Amniotic stem cell (primary cell): Measurements from ENCODE around the gene EFCAB6.

Source experiments
- DNase-seq: peaks from one replicate; lab custom pipeline; 2025; lab: John Stamatoyannopoulos, UW

EFCAB6 gene

DNA sequence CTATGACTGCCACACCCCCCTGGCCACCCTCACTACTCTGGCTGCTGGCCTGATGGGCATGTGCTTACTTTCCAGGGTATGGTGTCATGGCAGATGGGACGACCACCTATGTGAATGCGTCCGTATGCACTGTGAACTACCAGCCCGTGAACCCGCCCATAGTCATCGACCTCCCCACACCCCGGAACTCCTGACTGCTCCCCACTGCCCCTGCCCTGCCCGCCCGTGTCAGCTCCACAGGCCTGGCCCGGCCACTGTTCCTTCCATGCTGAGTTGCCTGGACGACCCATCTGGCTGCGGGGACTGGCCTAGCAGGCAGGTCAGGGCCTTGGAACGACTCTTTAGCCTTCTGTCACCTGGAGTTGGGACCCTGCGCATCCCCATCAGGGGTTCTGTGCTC, 306.7 kb downstream of the EFCAB6 start:
- no peak for DNase-seq

- no peak for DNase-seq
Observed at GRCh38 chr22:43504666-43505261, 307.3 kb downstream of the EFCAB6 start.

DNA sequence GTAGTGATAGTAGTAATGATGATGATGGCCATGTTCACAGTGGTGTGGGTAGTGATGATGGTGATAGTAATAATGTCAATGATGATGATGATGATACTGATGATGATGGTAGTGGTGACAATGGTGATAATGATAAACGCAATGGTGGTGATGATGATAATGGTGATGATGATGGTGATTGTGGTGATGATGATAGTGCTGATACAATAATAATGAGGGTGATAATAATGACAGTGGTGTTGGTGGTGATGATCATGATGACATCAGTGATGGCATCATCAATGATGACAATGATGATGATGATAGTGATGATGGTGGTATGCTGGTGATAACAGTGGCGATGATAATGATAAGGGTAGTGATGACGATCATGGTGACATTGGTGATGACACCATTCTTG, 308.0 kb downstream of the EFCAB6 start:
- DNase-seq: no peak

- DNase-seq: no peak
Observed at GRCh38 chr22:43502306-43502874, 309.7 kb downstream of the EFCAB6 start.

GRCh38 chr22:43501878-43502277, 310.2 kb downstream of the EFCAB6 start:
- no peak for DNase-seq

- DNase-seq: no peak
Observed at GRCh38 chr22:43500792-43501785, 311.0 kb downstream of the EFCAB6 start.

DNA sequence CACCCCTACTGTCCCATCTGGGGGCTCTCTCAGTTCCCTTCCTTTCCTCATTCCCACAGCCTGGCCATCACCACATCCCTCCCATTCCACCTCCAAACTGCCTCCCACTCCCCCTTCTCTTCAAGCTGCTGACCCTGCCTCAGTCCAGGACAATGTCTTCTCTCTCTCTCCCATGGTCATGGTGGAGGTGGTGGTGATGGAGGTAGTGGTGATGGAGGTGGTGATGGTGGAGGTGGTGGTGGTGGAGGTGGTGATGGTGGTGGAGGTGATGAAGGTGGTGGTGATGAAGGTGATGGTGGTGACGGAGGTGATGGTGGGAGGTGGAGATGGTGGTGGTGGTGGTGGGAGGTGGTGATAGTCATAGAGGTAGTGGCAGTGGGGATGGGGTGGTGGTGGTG, 313.2 kb downstream of the EFCAB6 start:
- DNase-seq: no peak

GRCh38 chr22:43497956-43498855, 313.9 kb downstream of the EFCAB6 start:
- DNase-seq: no peak

DNA sequence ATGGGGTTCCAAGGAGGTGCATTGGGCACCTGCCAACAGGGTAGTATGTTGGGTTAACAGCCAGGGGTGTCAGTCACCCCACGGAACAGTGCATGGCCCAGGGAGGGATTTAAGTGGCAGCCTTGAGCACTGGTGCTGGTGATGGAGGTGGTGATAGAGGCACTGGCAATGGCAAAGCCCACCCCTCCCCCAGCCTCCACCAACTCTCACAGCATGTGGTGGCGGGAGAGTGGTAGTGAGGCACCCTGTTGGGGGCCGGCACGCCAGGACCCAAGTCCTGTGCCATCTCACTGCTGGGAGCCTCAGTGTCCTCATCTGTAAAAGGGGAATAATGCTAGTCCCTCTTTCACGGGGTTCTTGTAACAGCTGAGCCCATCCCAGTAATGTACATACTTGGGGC, 318.8 kb downstream of the EFCAB6 start:
- no peak for DNase-seq

DNA sequence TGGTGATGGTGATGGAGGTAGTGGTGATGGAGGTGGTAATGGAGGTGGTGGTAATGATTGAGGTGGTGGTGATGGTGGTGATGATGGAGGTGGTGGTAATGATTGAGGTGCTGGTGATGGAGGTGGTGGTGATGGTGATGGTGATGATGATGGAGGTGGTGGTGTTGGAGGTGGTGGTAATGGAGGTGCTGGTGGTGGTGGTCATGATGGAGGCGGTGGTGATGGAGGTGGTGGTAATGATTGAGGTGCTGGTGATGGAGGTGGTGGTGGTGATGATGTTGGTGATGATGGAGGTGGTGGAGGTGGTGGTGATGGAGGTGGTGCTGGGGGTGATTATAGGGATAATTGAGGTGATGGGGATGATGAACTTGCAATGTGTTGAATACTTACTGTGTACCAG, 320.4 kb downstream of the EFCAB6 start:
- DNase-seq: no peak

DNA sequence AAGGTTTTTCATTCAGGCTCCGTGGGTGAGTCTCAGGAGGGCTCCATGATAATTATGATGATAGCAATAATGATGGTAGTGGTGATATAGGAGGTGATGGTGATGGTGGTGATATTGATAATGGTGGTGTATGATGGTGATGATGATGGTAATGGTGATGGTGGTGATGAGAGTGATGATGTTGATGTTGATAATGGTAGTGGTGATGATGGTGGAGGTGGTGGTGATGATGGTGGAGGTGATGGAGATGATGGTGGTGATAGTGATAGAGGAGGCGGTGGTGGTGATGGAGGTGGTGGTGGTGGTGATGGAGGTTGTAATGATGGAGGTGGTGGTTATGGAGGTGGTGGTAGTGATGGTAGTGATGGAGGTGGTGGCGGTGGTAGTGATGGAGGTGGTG, 320.9 kb downstream of the EFCAB6 start:
- no peak for DNase-seq

GRCh38 chr22:43490311-43490710, 321.8 kb downstream of the EFCAB6 start:
- no peak for DNase-seq

DNA sequence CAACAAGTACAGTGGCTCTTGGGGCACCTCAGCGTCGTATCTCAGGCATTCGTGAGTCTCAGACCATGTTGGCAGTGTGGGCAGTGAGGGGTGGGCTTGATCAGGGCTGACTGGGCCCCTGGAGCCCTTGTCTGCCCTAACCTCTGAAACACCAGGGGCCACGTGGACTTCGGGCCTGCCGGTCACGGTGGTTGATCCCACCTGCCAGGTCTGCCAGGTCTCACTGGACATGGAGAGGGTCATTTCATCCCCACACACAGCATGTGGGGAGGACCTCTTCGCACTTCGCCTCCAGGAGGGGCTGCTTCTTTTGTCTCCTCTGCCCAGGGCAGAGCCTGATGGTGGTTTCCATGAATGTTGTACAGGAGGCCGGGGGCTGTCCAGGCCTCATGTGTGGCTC, 323.2 kb downstream of the EFCAB6 start:
- no peak for DNase-seq

- DNase-seq: no peak
Observed at GRCh38 chr22:43488031-43488866, 323.9 kb downstream of the EFCAB6 start.

- no peak for DNase-seq
Observed at GRCh38 chr22:43487311-43488030, 324.6 kb downstream of the EFCAB6 start.

- no peak for DNase-seq
Observed at GRCh38 chr22:43485502-43486089, 326.5 kb downstream of the EFCAB6 start.

- DNase-seq: no peak
Observed at GRCh38 chr22:43484227-43484626, 327.9 kb downstream of the EFCAB6 start.

DNA sequence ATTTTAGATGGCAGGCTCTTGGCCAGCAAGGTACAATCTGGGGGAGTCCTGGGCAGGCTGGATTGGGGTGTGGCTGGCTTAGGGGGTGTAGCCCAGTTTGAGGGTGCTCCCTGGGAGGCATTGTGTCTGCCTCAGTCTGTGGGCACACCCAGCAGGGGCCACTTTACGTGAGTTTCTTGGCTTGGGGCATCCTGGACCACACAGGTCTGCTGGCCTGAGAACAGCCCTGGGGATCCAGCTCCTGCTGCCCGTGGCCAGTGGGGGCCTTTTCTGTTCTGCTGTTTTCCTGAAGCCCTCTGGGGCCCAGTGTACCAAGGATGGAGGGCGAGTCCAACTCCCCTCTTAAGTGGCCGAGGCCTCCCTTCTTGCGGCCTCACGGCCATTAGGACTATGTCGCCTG, 328.4 kb downstream of the EFCAB6 start:
- no peak for DNase-seq

GRCh38 chr22:43483266-43483665, 328.8 kb downstream of the EFCAB6 start:
- no peak for DNase-seq

DNA sequence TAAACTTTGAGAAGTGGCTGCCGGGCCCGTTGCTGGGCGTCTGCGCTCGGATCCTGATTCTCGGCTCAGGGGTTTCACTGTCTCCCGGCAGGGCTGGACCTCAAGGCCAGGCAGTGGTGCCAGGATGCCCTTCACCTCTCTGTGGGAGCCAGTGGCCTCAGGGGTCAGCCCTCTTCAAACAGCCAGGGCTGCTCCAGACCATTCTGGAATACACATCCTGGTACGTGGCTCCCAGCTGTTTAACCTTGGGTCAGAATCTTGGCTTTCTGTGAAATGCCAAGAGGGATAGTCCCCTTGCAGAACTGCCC, 329.8 kb downstream of the EFCAB6 start:
- no peak for DNase-seq
